ENCODE data around the gene DUSP3. TPM values are rescaled to one million over a fixed set of nuclear protein-coding genes. Genes with fewer than 3 reads are reported as not detected.

Gene DUSP3
- total and polyA plus RNA-seq, 2 of the 13 experiments (the other 11 are each of a cell fraction or from before 2014, with no cell fraction given) = 60.0 to 71.5 TPM

DNA sequence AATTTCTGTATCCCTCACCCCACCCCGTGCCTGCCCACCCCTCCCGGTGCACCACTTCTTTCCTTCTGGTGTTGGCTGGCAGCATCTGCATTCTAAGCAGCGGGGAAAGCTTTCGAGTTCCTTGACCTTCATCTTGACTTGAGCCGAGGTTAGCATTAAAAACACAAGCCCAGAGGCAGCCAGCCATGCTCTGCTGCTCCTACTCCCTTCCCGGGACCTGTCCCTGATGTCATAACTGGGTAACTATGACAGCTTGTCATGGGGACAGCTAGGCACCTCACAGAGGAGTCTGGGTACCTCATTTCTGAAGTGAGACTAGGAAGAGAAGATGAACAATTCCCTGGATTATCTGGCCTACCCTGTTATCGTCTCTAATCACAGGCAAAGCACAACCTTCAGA, 1.4 kb upstream of the DUSP3 start, which contains the start of gene CFAP97D1:
TSS of gene CFAP97D1 (plus strand) at position 301 of the 400 bp plus-strand sequence. CDS start at position 329, 28 bp downstream.
- intact Hi-C loops (cut with micrococcal nuclease; ENCODE audit: unreplicated experiment) = no loop called here
- H3K4me1 ChIP-seq (ENCODE audit: insufficient read depth, low read length) = peaks cover 68% of the 10 kb centered on the region
- no TSS peak for BruUV-seq (replicated peaks)
- H3K9ac ChIP-seq (ENCODE audit: insufficient read depth, low read depth, low read length) = peak within 1 kb of the TSS; percentile 100
- DNase-seq (ENCODE audit: low spot score) (no peak), FAIRE-seq (peak; percentile 23), ATAC-seq (no peak)
- H3K79me2 ChIP-seq (ENCODE audit: insufficient read depth, low read length) = peaks cover 20% of the 10 kb centered on the region
- CTCF ChIA-PET (ENCODE audit: low intra/inter-chr PET ratio, low total read pairs) = interaction anchor here (0.6 kb wide), 1 partner anchor 14 kb away, joined by 3 read pairs; no protein-coding TSS in a partner anchor
- POLR2A ChIA-PET = no interaction called here
- H3K36me3 ChIP-seq (replicated peaks in 1 of 2; ENCODE audit: control insufficient read depth in 1 of 2, insufficient read depth in 2 of 2, low read length in 2 of 2) = peaks cover 2 to 12% of the 10 kb centered on the region in 2 experiments
- H3K4me2 ChIP-seq (ENCODE audit: low read depth, low read length) = peak within 1 kb of the TSS; percentile 97
- TF ChIP-seq ZFY (CRISPR knock-in tag; IDR thresholded peaks at IDR 0.05) = no peak
- TF ChIP-seq HNF4A (CRISPR knock-in tag; IDR thresholded peaks at IDR 0.05) = peak; percentile 45
- TF ChIP-seq, protein P1, sequence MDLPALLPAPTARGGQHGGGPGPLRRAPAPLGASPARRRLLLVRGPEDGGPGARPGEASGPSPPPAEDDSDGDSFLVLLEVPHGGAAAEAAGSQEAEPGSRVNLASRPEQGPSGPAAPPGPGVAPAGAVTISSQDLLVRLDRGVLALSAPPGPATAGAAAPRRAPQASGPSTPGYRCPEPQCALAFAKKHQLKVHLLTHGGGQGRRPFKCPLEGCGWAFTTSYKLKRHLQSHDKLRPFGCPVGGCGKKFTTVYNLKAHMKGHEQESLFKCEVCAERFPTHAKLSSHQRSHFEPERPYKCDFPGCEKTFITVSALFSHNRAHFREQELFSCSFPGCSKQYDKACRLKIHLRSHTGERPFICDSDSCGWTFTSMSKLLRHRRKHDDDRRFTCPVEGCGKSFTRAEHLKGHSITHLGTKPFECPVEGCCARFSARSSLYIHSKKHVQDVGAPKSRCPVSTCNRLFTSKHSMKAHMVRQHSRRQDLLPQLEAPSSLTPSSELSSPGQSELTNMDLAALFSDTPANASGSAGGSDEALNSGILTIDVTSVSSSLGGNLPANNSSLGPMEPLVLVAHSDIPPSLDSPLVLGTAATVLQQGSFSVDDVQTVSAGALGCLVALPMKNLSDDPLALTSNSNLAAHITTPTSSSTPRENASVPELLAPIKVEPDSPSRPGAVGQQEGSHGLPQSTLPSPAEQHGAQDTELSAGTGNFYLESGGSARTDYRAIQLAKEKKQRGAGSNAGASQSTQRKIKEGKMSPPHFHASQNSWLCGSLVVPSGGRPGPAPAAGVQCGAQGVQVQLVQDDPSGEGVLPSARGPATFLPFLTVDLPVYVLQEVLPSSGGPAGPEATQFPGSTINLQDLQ (CRISPR knock-in tag; IDR thresholded peaks at IDR 0.05) = no peak
- TF ChIP-seq TCF12 (IDR thresholded peaks at IDR 0.05) = no peak
- TF ChIP-seq TCF12 (CRISPR knock-in tag; IDR thresholded peaks at IDR 0.05) = no peak
- no peak for TF ChIP-seq SOX13 (IDR thresholded peaks at IDR 0.05)
- peak in 1 of 2 experiments; percentile 46; a peak in 1 of 4 replicates for TF ChIP-seq SOX13 (CRISPR knock-in tag; conservative IDR thresholded peaks at IDR 0.05 in 1 of 2, IDR thresholded peaks at IDR 0.05 in 1 of 2)
- TF ChIP-seq DR1 (CRISPR knock-in tag; IDR thresholded peaks at IDR 0.05) = no peak
- peak within 1 kb of the TSS; percentile 95 for H3K27ac ChIP-seq (ENCODE audit: extremely low read length, insufficient read depth, low read length)
- 22% methylated on average over 7 of the region's 7 CpGs for WGBS (ENCODE audit: low lambda C conversion rate)
- H3K9me3 ChIP-seq (ENCODE audit: low read length) = no peaks in the 10 kb centered on the region
- peaks cover 0 to 44% of the 10 kb centered on the region in 2 experiments; a peak in 3 of 5 replicates for H3K27me3 ChIP-seq (ENCODE audit: control insufficient read depth in 1 of 2, insufficient read depth in 2 of 2, low read length in 2 of 2)
- no peaks in the 10 kb centered on the region for H4K20me1 ChIP-seq (ENCODE audit: insufficient read depth, low read length)
- in situ Hi-C loops (cut with HindIII; ENCODE audit: extremely low pct_ligation_motif_present, low pct_unique_long_range_greater_than_20kb) = no loop called here
- H2AFZ ChIP-seq (ENCODE audit: low read length) = no peak within 1 kb of the TSS
- peak within 1 kb of the TSS; percentile 75 to 93 (median 91) for H3K4me3 ChIP-seq (replicated peaks in 1 of 3; ENCODE audit: insufficient read depth in 1 of 3, low read depth in 2 of 3, low read length in 3 of 3)
